Fibroblast of lung (primary cell): ENCODE results near the gene EHMT1.

Experiments used
- EZH2 ChIP-seq: IDR thresholded peaks from 2 replicates; pipeline ENCODE4 v1.5.1; 2012; ENCODE audit warnings: low read length, control low read depth, mild to moderate bottlenecking; ENCODE audit errors: missing control alignments
- TF ChIP-seq, protein P1 (sequence below), 2 donors: IDR thresholded peaks in 1 of 2; conservative IDR thresholded peaks in 1 of 2; 1 replicate in 1 of 2; 2 replicates in 1 of 2; pipeline ENCODE4 v1.5.1; 2011 to 2012; ENCODE audit warnings: low read length in 2 of 2, control low read depth in 1 of 2, inconsistent platforms in 1 of 2, low read depth in 1 of 2, mild to moderate bottlenecking in 1 of 2

DNA sequence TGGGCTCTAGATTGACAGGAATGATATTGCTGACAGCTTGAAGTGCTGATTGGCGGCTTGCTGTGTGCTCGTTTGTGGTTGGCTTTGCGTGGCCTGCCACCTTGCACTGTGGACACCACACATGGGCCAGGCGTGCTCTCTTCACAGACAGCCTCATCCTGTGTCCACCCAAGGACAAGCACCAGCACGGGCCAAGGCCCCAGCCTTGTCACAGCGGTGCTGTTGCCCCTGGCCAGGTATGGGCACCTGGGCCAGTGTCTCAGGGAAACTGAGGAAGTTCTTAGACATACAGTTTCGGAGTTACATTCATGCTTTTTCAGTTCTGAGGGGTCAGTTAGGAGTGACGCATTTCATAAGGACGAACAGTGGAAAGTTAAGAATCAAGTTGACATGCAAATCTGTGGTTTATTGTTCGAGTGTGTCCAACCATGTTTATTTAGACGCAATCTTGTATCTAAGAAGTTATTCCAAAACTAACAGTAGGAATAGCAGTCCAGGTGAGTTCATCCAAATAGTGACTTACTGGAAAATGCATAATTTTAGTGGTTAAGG, 125.9 kb downstream of the EHMT1 start:
- TF ChIP-seq, protein P1, sequence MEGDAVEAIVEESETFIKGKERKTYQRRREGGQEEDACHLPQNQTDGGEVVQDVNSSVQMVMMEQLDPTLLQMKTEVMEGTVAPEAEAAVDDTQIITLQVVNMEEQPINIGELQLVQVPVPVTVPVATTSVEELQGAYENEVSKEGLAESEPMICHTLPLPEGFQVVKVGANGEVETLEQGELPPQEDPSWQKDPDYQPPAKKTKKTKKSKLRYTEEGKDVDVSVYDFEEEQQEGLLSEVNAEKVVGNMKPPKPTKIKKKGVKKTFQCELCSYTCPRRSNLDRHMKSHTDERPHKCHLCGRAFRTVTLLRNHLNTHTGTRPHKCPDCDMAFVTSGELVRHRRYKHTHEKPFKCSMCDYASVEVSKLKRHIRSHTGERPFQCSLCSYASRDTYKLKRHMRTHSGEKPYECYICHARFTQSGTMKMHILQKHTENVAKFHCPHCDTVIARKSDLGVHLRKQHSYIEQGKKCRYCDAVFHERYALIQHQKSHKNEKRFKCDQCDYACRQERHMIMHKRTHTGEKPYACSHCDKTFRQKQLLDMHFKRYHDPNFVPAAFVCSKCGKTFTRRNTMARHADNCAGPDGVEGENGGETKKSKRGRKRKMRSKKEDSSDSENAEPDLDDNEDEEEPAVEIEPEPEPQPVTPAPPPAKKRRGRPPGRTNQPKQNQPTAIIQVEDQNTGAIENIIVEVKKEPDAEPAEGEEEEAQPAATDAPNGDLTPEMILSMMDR (conservative IDR thresholded peaks at IDR 0.05 in 1 of 2, IDR thresholded peaks at IDR 0.05 in 1 of 2; ENCODE audit: low read depth in 1 of 2, low read length in 2 of 2), result no peak
- TF ChIP-seq EZH2, result no peak
